HPDE6-E6E7 (cell line): ENCODE data around the gene LMF1.

Experiments used
- DNase-seq: peaks from one replicate; pipeline ENCODE4 v3.0.0; 2011; ENCODE audit warnings: missing footprints; ENCODE audit errors: extremely low spot score

Gene LMF1

DNA sequence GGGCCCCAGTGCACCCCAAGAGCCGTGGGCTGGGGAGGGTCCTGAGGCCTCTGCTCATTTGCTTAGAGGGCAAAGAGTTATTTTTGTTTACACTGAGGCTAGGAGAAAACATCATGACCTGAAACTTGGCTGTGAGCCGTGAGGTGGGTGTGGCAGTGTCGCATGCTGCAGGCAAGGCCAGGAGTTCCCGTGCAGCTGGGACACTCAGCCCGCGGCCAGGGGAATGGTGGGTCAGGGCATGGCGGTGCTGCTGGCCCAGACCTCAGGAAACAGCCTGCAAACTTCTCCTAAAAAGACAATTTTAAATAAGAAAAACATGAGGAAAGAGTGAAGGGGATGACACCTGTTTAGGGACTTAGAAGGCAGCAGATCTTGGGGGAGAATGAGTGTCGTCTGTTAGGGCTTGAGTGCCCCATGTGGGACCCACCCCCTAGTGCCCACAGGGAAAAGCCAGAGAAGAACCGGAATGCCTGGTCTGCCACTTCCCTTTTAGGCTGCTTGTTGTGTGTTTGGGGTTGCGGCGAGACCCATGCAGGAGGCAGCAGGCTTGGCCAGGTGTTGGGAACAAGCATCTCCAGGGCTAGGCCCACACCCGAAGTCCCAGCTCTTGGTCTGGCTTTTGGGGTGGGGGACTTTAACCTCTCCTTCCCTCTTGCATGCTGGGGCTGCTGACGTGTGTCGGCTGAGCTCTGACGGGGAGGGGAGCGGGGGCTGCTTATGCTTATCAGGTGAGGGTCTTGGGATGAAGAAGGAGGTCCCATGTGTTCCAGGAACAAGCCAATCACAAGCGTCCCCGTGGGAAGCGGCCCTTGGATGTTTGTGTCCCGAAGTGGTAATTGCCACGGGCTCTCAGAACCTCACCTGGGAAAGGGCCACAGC, 89.3 kb downstream of the LMF1 start:
- DNase-seq, result no peak

DNA sequence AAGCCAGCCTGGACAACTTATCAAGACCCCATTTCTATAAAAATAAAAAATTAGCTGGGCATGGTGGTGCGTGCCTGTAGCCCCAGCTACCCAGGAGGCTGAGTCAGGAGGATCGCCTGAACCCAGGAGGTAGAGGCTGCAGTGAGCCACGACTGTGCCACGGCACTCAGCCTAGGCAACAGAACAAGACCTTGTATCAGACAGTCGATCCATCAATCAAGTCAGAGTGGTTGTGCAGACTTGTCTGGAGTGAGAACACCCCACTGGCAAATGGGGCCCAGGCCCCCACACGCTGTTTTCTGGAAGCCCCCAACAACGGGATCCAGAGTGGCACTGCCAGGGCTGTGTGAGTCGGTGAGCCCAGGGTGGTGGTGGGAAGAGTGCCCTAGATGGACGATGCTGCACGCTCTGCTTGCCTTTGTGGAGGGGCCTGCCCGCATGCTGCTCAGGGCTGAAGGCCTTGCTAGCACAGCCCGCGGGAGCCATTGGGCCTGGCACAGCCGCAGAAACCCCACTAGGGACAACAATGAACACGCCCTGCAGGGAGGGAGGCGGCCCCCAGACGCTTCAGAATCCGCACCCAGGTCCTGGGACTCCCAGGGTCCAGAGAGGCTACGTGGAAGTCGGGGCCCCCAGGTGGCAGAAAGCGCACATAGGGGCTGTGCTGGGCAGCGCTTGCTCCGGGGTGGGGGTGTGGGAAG, 90.2 kb downstream of the LMF1 start:
- DNase-seq, result no peak

DNA sequence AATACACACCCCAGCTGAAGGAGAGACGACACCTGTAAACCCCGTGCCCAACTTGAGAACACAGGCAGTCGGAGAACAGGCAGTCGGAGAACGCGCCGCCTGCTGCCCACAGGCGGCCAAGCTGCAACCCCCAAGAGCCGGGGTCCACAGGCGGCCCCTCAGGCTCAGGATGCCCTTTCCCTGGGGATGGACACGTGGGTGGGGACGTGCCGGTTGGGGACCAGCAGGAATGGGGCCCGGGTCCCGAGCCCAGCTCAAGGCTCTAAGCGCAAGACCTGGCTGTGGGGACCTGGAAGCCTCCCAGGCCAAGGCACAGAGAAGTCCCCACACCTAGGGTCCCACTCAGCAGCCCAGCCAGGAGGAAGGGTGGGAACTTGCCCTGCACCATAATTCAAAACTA, 90.8 kb downstream of the LMF1 start:
- no peak for DNase-seq

DNA sequence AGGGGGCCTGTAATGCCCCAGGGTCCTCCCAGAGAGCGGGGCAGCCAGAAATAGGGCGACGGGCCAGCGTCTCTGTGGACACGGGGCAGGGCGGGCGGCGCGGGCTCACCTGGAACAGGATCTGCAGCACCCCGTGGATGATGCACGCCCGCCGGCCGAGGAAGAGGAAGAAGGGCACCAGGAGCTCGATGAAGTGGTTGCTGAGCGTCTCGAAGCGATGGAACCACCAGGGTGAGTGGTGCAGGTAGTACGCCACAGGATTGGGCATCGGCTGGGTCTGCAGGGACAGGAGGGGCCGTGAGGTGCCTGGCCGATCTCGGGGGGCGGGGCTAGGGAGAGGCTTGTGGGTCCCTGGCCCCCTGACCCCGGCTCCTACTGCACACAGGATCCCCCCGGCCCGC, 91.3 kb downstream of the LMF1 start:
- no peak for DNase-seq

DNA sequence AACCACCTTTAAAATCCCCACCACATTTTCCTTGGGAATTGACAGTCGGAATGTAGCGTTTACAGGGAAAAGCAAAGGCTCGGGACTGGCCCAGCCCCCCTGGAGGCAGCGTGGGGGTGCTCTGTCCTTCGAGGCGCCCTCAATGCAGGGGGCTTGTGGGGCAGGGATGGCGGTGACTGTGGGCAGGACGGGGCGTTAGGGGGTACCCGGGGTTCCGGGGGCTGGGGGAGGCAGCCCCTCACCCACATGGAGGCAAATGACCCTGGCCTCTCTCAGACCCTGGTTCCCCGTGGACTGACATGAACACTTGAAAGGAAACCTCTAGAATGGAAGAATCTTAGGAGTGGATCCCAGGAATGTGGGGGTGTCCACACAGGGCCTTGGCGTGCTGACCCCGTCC, 91.9 kb downstream of the LMF1 start:
- no peak for DNase-seq

DNA sequence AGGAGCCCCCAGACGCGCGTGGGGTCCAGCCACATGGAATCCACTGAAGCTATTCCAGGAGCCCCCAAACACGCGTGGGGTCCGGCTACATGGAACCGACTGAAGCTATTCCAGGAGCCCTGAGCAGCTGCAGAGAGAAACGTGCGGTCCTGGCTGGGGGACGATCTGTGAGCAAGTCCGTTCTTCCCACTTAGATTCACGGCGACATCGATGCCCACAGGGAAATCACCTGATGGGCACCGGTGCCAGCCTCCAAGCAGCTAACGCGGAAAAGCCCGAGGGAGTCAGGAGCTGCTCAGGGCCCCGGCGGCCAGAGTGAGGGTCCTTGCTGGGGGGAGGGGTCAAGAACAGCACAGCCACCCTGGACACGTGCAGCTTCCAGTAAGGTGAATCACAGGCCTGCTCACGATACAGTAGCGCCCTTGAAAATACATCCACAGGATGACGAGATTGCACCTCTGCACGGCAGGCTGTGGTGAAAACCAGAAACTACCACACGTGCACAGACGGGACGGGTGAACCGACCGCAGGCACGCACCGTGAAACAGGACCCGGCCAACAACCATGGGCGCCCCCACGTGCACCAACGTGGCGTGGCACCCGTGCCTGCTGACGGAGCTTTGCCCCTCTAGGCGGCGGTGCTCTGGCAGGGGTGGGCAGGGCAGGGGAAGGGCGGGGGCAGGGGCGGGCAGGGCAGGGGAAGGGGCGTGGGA, 92.6 kb downstream of the LMF1 start:
- DNase-seq, result no peak

DNA sequence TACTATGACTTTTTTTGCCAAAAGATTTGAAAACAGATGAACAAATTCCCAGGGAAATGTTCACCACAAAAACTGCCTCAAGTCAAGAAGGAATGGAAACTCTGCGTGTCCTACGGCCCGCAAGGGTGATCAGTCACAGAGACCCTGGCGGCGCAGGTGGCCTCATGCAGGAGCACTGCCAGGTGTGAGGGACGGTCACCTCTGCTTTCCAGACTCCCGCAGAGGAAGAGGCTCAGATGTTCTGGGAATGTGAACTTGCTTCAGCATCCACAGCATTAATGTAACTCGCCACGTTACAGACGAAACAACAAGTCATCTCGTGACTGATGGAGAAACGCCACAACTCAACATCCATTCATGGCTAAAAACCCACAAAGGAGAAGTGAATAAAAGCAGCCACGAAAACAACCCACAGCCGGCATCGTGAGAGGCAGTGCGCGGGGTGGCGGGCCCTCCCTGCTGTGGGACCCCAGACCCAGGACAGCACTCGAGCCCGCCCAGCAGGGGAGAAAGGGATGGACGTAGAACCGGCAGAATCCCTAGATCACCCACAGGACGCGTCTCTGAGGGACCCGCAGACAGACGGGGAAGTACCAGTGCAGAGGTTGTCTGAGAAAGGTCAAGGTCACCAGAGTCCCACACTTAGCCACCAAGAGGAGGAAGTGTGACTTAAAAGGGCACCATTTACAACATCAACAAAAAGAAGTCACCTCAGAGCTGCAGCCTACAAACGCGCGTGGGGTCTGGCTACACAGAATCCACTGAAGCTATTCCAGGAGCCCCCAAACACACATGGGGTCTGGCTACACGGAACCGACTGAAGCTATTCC, 93.3 kb downstream of the LMF1 start:
- no peak for DNase-seq

DNA sequence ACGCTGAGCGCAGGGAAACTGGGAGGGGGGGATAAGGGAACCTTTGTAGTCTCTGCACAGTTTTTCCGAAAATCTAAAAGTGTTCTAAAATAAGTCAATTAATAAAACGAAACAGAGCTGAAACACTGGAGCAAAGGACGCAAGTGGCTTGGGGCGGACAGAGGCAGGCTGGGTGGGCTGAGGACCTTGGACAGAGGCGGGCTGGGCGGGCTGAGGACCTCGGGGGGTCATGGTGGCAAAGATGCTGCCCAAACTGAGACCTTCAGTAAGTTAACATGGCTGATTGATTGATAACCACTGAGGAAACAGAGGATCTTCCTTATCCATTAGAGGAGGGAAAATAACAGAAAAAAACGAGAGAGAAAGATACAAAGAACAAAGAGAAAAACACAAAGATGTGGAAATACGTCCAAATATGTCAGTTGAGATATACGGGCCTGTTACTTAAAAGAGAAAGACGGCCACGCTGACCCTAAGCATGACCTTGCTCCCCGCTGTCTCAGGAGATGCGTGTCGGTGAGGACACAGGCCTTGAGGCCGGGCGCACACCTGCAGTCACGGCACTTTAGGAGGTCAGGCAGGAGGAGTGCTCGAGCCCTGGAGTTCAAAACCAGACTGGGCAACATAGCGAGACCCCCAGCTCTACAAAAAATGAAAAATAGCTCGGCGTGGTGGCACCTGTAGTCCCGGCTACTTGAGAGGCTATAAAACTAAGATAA, 94.1 kb downstream of the LMF1 start:
- DNase-seq, result no peak

DNA sequence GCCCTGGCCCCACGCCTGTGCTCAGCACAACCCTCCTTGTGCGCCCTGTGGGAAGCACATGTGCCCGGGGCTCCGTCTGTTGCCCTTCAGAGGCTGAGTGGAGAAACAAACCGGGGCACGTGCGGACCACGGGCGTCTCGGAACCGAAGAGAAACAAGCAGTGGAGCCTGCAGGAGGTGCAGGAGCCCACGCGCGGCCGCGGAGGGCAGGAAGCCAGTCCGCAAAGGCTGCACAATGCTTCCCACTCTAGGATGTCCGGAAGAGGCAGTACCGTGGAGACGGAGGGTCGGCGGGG, 94.8 kb downstream of the LMF1 start:
- DNase-seq, result no peak

DNA sequence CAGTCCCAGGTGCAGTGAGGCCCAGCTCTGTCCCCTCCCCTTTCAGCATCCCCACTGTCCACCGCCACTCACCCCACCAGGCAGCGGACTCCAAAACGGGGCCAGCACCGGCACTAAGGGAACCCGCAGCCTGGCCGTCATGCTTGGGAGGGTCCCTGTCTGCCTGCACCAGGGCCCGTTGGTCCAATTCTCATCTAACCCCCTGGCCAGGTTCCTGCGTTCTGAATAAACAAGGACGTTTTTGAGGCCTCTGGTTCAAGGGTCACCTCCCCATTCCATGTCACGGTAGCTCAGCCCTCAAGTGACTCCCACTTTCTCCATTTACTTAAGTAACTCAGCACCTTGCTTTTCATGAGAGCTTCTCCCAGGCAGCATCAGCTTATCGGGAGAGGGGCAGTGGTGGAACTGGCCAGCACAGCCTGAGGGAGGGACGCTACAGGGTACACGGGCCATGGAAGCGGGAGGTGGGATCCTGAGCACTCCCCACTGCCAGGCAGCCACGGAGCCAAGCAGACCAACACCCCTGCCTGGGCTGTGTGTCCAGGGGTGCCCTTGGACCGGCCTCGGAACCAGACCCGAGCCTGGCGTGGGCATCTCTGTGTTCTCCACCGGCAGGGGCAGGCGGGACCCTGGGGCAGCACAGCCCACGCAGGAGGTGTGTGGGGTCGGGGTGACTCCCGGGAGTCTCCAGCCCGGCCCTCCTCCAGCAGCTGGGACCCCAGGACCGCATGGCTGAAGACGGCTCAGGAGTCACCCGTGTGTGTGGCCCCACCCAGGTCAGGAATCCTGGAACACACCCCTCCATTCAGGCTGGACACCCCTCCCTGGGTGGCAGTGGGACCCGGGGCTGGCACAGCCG, 95.4 kb downstream of the LMF1 start:
- DNase-seq, result no peak

DNA sequence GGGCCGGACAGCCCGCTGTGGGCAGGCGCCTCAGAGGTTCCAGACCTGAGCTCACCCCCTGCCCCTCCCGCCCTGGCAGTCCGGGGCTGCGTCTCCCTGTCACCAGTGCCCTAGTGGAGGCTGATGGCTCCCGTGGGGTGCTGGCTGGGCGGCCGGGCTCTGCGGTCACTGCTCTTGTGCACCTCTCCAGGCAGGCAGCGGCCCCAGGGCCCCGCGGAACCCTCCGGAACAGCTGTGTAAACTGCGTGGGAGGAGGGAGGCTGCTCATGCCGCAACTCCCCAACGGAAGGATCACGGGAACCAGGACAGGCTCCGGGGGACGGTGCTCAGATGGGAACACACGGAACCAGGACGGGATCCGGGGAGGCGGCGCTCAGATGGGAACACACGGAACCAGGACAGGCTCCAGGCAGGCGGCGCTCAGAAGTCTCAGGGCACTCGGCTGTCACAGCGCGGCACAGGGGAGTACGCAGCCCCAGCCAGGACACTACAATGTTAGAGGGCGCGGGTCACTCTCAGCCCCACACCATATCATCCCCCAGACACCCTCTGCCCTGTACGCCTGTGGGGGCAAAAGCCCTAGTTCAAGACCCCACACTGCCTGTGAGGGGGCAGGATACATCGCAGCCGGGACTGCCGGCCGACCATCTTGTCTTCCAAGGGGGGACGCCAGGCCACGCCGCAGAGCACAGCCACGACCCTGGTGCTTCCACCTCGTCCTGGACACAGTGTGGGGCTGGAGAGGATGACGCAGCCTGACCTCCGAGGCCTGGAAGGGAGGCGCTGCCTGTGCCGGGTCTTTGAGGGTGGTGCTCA, 96.2 kb downstream of the LMF1 start:
- DNase-seq, result no peak

DNA sequence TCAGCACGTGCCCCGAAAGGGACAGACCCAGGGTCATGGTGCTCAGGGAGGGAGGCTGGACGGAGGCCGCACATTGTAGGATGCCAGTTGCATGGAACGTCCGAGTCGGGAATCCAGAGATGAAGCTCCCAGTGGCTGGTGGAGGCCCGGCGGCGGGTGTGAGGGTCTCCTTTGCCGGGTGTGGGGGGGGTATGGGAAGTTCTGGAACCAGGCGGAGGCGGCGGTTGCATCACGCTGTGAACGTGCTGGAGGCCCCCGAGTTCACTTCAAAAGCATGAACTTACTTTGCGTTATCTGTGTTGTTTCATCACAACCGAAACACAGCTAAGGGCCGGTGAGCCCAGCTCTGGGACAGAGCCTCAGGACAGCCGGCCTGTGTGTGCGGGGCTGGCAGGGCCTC, 96.9 kb downstream of the LMF1 start:
- DNase-seq, result no peak

DNA sequence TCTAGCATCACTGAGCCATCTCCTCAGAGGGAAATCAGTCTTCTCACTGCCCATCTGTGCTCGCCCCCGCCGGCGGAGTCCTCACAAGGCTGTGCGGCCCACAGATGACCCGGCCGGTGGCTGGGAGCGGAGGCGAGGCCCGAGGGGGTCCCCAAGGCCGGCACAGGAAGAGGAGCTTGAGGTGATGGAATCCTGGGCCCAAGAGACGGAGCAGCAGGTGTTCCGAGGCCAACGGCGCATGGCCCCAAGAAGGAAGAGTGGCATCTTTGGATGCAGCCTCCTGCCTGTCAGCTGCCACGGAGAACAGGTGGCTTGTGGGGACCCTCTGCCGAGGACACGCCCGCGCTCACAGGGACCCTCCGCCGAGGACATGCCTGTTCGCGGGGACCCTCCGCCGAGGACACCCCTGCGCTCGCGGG, 97.5 kb downstream of the LMF1 start:
- no peak for DNase-seq

DNA sequence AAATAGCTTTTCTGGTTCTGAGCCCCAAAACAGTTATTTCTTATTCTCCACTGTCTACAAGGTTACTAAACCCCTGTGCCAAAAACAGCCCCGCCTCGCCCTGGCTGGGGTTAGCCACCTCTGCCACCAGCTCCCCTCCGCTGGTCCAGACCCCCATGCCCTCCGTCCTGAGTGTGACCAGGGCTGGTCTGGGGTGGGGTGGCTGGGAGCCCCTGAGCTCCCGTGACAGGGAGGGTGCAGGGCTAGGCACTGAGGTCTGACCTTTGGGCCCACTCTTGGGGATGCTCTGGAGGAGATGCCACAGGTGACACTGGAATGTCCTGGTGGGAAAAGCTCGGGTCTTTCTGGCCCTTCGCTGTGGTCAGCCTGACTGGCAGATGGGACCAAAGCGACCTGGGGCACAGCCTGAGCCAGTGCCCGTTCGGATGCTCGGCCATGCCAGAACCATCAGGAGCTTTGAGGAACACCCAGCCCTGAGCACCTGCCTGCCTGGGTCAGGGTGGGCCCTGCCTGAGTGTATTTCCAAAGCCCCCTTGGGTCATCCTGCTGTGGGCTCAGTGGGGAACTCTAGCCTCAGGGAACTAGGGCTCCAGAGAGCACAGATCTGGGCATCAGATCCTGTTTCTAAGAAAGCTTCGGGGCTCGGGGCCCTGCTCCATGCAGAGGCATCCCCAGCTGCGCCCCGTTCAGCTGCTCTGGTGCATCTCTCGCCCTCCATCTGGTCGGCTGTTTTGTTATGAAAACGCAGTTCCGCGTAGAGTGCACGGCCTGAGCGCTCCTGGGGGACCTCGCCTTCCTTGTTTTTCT, 98.1 kb downstream of the LMF1 start:
- DNase-seq, result no peak

DNA sequence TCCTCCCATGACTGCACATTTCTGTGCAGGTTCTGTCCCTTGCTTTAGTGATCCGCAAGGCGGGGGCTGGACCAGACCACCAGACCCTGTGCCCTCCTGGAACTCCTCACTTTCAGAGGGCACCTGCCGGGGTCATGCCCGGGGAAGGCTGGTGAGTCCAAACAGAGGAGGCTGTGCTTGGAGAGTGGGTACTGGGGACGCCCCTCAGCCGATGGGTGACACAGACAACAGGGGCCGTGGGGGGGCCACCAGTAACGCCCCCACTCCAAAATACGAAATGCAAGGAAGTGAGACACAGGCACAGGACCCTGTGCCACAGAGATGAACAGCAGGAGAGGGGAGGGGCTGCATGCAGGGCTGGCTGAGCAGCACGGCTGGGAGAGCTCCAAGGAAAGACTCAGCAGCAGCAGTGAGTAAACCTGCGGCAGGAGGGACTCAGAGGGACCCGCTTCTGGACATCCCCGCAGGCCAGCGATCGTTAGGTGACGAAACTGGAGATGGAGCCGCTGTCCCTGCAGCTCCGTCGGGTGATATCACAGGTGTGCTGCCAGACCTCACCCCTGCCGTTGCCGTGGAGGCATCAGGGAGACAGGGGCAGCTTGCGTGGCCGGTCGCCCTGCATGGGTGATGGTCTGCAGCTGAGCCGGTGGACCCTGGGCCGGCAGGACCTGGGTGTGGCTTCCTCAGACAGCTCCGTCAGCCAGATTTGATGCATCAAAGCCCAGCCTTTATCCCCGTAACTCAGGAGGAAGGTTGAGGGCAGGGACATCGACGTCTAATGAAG, 99.0 kb downstream of the LMF1 start:
- DNase-seq, result no peak

DNA sequence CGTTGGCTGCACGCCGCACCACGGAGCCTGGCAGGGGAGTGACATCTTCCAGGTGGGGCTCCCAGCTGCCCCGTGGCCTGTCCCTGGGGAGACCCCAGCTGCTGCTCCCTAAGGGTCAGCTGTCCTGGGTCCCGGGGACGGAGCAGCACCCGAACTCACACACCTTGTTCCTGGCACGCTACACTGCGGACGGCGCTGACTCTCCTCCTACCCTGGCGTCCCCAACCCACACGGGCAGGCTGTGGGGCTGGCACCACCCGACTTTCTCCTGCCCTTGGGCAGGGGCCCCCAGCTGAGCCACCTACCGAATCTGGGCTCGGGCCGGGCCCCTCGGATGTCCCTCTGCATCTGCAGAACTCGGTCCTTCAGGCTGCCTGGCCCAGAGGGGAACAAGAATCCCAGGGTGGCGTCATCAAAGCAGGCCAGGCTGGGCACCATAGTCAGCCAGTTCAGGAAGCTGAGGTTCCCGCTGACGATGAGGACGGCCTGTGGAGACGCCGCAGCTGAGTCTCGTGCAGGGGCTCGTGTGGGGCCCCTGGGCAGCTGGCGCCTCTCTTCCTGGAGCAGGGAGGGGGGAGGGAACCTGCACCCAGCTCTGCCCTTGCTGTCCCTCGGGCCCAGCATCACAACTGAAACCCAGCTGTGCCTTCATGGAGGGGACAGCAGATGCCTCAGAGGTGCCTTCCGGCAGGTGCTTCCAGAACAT, 99.8 kb downstream of the LMF1 start:
- DNase-seq, result no peak
